ENCODE results near the gene SEZ6L.

Gene SEZ6L

GRCh38 chr22:26245001-26245400 is 75.7 kb downstream of the SEZ6L start:
- DNase-seq = no peak
- H3K36me3 Mint-ChIP-seq (ENCODE audit: low read depth) = no peaks in the 10 kb centered on the region
- H3K9me3 Mint-ChIP-seq = no peaks in the 10 kb centered on the region
- peaks cover 11% of the 10 kb centered on the region for H3K27me3 Mint-ChIP-seq
- H3K4me1 Mint-ChIP-seq (ENCODE audit: low read depth) = no peaks in the 10 kb centered on the region
- no peak overlapping the region for H3K4me3 Mint-ChIP-seq
- H3K27ac Mint-ChIP-seq = no peak overlapping the region

- no peak overlapping the region for H3K27ac Mint-ChIP-seq
- H3K27me3 Mint-ChIP-seq = peaks cover 17% of the 10 kb centered on the region
- no peak for DNase-seq
- no peak overlapping the region for H3K4me3 Mint-ChIP-seq
- no peaks in the 10 kb centered on the region for H3K9me3 Mint-ChIP-seq
- no peaks in the 10 kb centered on the region for H3K4me1 Mint-ChIP-seq (ENCODE audit: low read depth)
- H3K36me3 Mint-ChIP-seq (ENCODE audit: low read depth) = no peaks in the 10 kb centered on the region
Measured at GRCh38 chr22:26246552-26246951, 77.3 kb downstream of the SEZ6L start.

- peaks cover 26% of the 10 kb centered on the region for H3K27me3 Mint-ChIP-seq
- H3K9me3 Mint-ChIP-seq = peaks cover 2% of the 10 kb centered on the region
Measured at GRCh38 chr22:26251869-26252268, 82.6 kb downstream of the SEZ6L start.

GRCh38 chr22:26259510-26259909 is 90.2 kb downstream of the SEZ6L start:
- Mint-ChIP-seq H3K27me3 (peaks cover 30% of the 10 kb centered on the region), H3K9me3 (no peaks in the 10 kb centered on the region), H3K27ac (no peak overlapping the region), H3K36me3 (ENCODE audit: low read depth) (no peaks in the 10 kb centered on the region), H3K4me1 (ENCODE audit: low read depth) (no peaks in the 10 kb centered on the region), H3K4me3 (no peak overlapping the region)
- no peak for DNase-seq

More at GRCh38 chr22:26251869-26252268, 82.6 kb downstream of the SEZ6L start:
- no peak overlapping the region for H3K4me3 Mint-ChIP-seq
- no peaks in the 10 kb centered on the region for H3K4me1 Mint-ChIP-seq (ENCODE audit: low read depth)
- no peak for DNase-seq
- H3K36me3 Mint-ChIP-seq (ENCODE audit: low read depth) = no peaks in the 10 kb centered on the region
- H3K27ac Mint-ChIP-seq = no peak overlapping the region

GRCh38 chr22:26264162-26264561 is 94.9 kb downstream of the SEZ6L start:
- no peaks in the 10 kb centered on the region for H3K4me1 Mint-ChIP-seq (ENCODE audit: low read depth)
- H3K27ac Mint-ChIP-seq = no peak overlapping the region
- H3K9me3 Mint-ChIP-seq = no peaks in the 10 kb centered on the region
- H3K4me3 Mint-ChIP-seq = no peak overlapping the region
- no peak for DNase-seq
- peaks cover 45% of the 10 kb centered on the region for H3K27me3 Mint-ChIP-seq
- no peaks in the 10 kb centered on the region for H3K36me3 Mint-ChIP-seq (ENCODE audit: low read depth)

GRCh38 chr22:26265281-26265680 is 96.0 kb downstream of the SEZ6L start:
- no peaks in the 10 kb centered on the region for H3K9me3 Mint-ChIP-seq
- H3K4me3 Mint-ChIP-seq = no peak overlapping the region
- H3K36me3 Mint-ChIP-seq (ENCODE audit: low read depth) = no peaks in the 10 kb centered on the region
- no peaks in the 10 kb centered on the region for H3K4me1 Mint-ChIP-seq (ENCODE audit: low read depth)
- peaks cover 40% of the 10 kb centered on the region for H3K27me3 Mint-ChIP-seq
- no peak for DNase-seq
- H3K27ac Mint-ChIP-seq = no peak overlapping the region

- H3K4me3 Mint-ChIP-seq = no peak overlapping the region
- H3K9me3 Mint-ChIP-seq = no peaks in the 10 kb centered on the region
- no peak for DNase-seq
- no peak overlapping the region for H3K27ac Mint-ChIP-seq
- no peaks in the 10 kb centered on the region for H3K36me3 Mint-ChIP-seq (ENCODE audit: low read depth)
- peaks cover 40% of the 10 kb centered on the region for H3K27me3 Mint-ChIP-seq
- H3K4me1 Mint-ChIP-seq (ENCODE audit: low read depth) = no peaks in the 10 kb centered on the region
Measured at GRCh38 chr22:26265909-26266308, 96.6 kb downstream of the SEZ6L start.

GRCh38 chr22:26267856-26268255 is 98.6 kb downstream of the SEZ6L start:
- Mint-ChIP-seq H3K36me3 (ENCODE audit: low read depth) (no peaks in the 10 kb centered on the region), H3K27me3 (peaks cover 33% of the 10 kb centered on the region), H3K4me1 (ENCODE audit: low read depth) (no peaks in the 10 kb centered on the region), H3K9me3 (no peaks in the 10 kb centered on the region), H3K27ac (no peak overlapping the region), H3K4me3 (no peak overlapping the region)
- no peak for DNase-seq

- H3K27ac Mint-ChIP-seq = no peak overlapping the region
- no peaks in the 10 kb centered on the region for H3K9me3 Mint-ChIP-seq
- H3K27me3 Mint-ChIP-seq = peaks cover 22% of the 10 kb centered on the region
- H3K36me3 Mint-ChIP-seq (ENCODE audit: low read depth) = no peaks in the 10 kb centered on the region
- no peak for DNase-seq
- H3K4me1 Mint-ChIP-seq (ENCODE audit: low read depth) = no peaks in the 10 kb centered on the region
- H3K4me3 Mint-ChIP-seq = no peak overlapping the region
Measured at GRCh38 chr22:26269572-26269971, 100.3 kb downstream of the SEZ6L start.

- no peaks in the 10 kb centered on the region for H3K36me3 Mint-ChIP-seq (ENCODE audit: low read depth)
- no peak overlapping the region for H3K4me3 Mint-ChIP-seq
- no peaks in the 10 kb centered on the region for H3K9me3 Mint-ChIP-seq
- no peak overlapping the region for H3K27ac Mint-ChIP-seq
- peaks cover 11% of the 10 kb centered on the region for H3K27me3 Mint-ChIP-seq
- no peaks in the 10 kb centered on the region for H3K4me1 Mint-ChIP-seq (ENCODE audit: low read depth)
- DNase-seq = no peak
Measured at GRCh38 chr22:26271427-26271826, 102.2 kb downstream of the SEZ6L start.

GRCh38 chr22:26273011-26273675 is 103.9 kb downstream of the SEZ6L start:
- H3K9me3 Mint-ChIP-seq = no peaks in the 10 kb centered on the region
- H3K4me1 Mint-ChIP-seq (ENCODE audit: low read depth) = no peaks in the 10 kb centered on the region
- H3K4me3 Mint-ChIP-seq = no peak overlapping the region
- DNase-seq = no peak
- H3K36me3 Mint-ChIP-seq (ENCODE audit: low read depth) = no peaks in the 10 kb centered on the region
- H3K27ac Mint-ChIP-seq = no peak overlapping the region
- peaks cover 9% of the 10 kb centered on the region for H3K27me3 Mint-ChIP-seq

GRCh38 chr22:26276529-26277160 is 107.4 kb downstream of the SEZ6L start:
- no peaks in the 10 kb centered on the region for H3K4me1 Mint-ChIP-seq (ENCODE audit: low read depth)
- H3K27ac Mint-ChIP-seq = no peak overlapping the region
- no peaks in the 10 kb centered on the region for H3K9me3 Mint-ChIP-seq
- no peak for DNase-seq
- H3K36me3 Mint-ChIP-seq (ENCODE audit: low read depth) = no peaks in the 10 kb centered on the region
- peaks cover 6% of the 10 kb centered on the region for H3K27me3 Mint-ChIP-seq
- no peak overlapping the region for H3K4me3 Mint-ChIP-seq

GRCh38 chr22:26281941-26282340 is 112.7 kb downstream of the SEZ6L start:
- no peaks in the 10 kb centered on the region for H3K36me3 Mint-ChIP-seq (ENCODE audit: low read depth)
- no peak overlapping the region for H3K27ac Mint-ChIP-seq
- H3K4me3 Mint-ChIP-seq = no peak overlapping the region
- H3K9me3 Mint-ChIP-seq = no peaks in the 10 kb centered on the region
- H3K4me1 Mint-ChIP-seq (ENCODE audit: low read depth) = no peaks in the 10 kb centered on the region
- peaks cover 15% of the 10 kb centered on the region for H3K27me3 Mint-ChIP-seq
- no peak for DNase-seq

- Mint-ChIP-seq H3K9me3 (no peaks in the 10 kb centered on the region), H3K4me3 (no peak overlapping the region), H3K27ac (no peak overlapping the region), H3K27me3 (peaks cover 22% of the 10 kb centered on the region), H3K36me3 (ENCODE audit: low read depth) (no peaks in the 10 kb centered on the region), H3K4me1 (ENCODE audit: low read depth) (no peaks in the 10 kb centered on the region)
- no peak for DNase-seq
Measured at GRCh38 chr22:26283330-26283729, 114.1 kb downstream of the SEZ6L start.

- Mint-ChIP-seq H3K36me3 (ENCODE audit: low read depth) (no peaks in the 10 kb centered on the region), H3K4me3 (no peak overlapping the region), H3K4me1 (ENCODE audit: low read depth) (no peaks in the 10 kb centered on the region), H3K27me3 (peaks cover 22% of the 10 kb centered on the region), H3K27ac (no peak overlapping the region), H3K9me3 (no peaks in the 10 kb centered on the region)
- no peak for DNase-seq
Measured at GRCh38 chr22:26285632-26286031, 116.4 kb downstream of the SEZ6L start.

All from activated T-cell treated with anti-CD3 and anti-CD28 coated beads, Interleukin-2, amount 50 U/mL, for 24 hours (primary cell).